ENCODE measurements around the gene SORBS2. TPM values are rescaled to one million over a fixed set of nuclear protein-coding genes. Genes with fewer than 3 reads are reported as not detected.
A peak's percentile ranks its signal among the peaks of the same experiment; 100 is the strongest.

Gene SORBS2
- total and polyA plus RNA-seq, 2 of the 4 experiments (the other 2 are of a cell fraction): 0.18 TPM; not detected in 1

- 28% methylated on average over 12 of the region's 32 CpGs; no CpG with 5 or more reads in 1 of the 2 experiments for WGBS, 2 experiments (ENCODE audit: extremely low coverage in 2 of 2, insufficient read length in 1 of 2)
- peak overlapping the region; percentile 33 for H3K4me2 ChIP-seq (ENCODE audit: low read depth, low read length)
Measured at GRCh38 chr4:185587427-185588161, 224.4 kb downstream of the SORBS2 start.

More at GRCh38 chr4:185587427-185588161, 224.4 kb downstream of the SORBS2 start:
- H2AK5ac ChIP-seq (ENCODE audit: low read depth, low read length): no peak overlapping the region
- no peaks in the 10 kb centered on the region for H3K36me3 ChIP-seq (ENCODE audit: control insufficient read depth, insufficient read depth, low read length)
- no peak overlapping the region for H3K4me3 ChIP-seq (ENCODE audit: insufficient read depth, low read depth, low read length)
- no peak overlapping the region for H4K91ac ChIP-seq (ENCODE audit: insufficient read depth, low read depth, low read length)
- no peak overlapping the region for H4K5ac ChIP-seq (ENCODE audit: low read depth, low read length)
- no peaks in the 10 kb centered on the region for H4K20me1 ChIP-seq (ENCODE audit: insufficient read depth, low read length)
- no peak for ATAC-seq (ENCODE audit: low read depth)
- CTCF ChIA-PET: no interaction called here
- intact Hi-C loops (cut with micrococcal nuclease): loop anchor here (5.0 kb wide), 1 partner anchor 50 kb away; the partner anchor contains the start of gene PDLIM3
- no peaks in the 10 kb centered on the region for H3K79me1 ChIP-seq (ENCODE audit: low read depth in 1 of 2, low read length in 2 of 2)
- no peak for TF ChIP-seq MAFK (IDR thresholded peaks at IDR 0.05; ENCODE audit: low read depth, low read length)
- TF ChIP-seq CEBPB (IDR thresholded peaks at IDR 0.05; ENCODE audit: low read depth, low read length): no peak
- TF ChIP-seq FOS (IDR thresholded peaks at IDR 0.05; ENCODE audit: low read depth, low read length): no peak
- TF ChIP-seq, protein P1, sequence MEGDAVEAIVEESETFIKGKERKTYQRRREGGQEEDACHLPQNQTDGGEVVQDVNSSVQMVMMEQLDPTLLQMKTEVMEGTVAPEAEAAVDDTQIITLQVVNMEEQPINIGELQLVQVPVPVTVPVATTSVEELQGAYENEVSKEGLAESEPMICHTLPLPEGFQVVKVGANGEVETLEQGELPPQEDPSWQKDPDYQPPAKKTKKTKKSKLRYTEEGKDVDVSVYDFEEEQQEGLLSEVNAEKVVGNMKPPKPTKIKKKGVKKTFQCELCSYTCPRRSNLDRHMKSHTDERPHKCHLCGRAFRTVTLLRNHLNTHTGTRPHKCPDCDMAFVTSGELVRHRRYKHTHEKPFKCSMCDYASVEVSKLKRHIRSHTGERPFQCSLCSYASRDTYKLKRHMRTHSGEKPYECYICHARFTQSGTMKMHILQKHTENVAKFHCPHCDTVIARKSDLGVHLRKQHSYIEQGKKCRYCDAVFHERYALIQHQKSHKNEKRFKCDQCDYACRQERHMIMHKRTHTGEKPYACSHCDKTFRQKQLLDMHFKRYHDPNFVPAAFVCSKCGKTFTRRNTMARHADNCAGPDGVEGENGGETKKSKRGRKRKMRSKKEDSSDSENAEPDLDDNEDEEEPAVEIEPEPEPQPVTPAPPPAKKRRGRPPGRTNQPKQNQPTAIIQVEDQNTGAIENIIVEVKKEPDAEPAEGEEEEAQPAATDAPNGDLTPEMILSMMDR (conservative IDR thresholded peaks at IDR 0.05; ENCODE audit: low read depth, low read length): no peak
- TF ChIP-seq USF2 (IDR thresholded peaks at IDR 0.05; ENCODE audit: low read depth, low read length): no peak
- TF ChIP-seq BHLHE40 (IDR thresholded peaks at IDR 0.05; ENCODE audit: low read depth, low read length): no peak
- no peak for TF ChIP-seq NFE2L2 (IDR thresholded peaks at IDR 0.05; ENCODE audit: low read depth, low read length)
- TF ChIP-seq MAZ (IDR thresholded peaks at IDR 0.05; ENCODE audit: borderline replicate concordance, low read depth, low read length): no peak
- TF ChIP-seq MXI1 (IDR thresholded peaks at IDR 0.05; ENCODE audit: borderline replicate concordance, low read depth, low read length): no peak
- no peak for TF ChIP-seq ELK1 (IDR thresholded peaks at IDR 0.05; ENCODE audit: borderline replicate concordance, low read depth, low read length)
- no peak for TF ChIP-seq RCOR1 (IDR thresholded peaks at IDR 0.05; ENCODE audit: insufficient replicate concordance, low read length)
- no peak for TF ChIP-seq SMC3 (IDR thresholded peaks at IDR 0.05; ENCODE audit: low read depth, low read length)
- no peak for TF ChIP-seq POLR2A (IDR thresholded peaks at IDR 0.05; ENCODE audit: low read depth, low read length)
- no peak for TF ChIP-seq RFX5 (IDR thresholded peaks at IDR 0.05; ENCODE audit: low read depth, low read length)
- no peak for TF ChIP-seq CHD1 (IDR thresholded peaks at IDR 0.05; ENCODE audit: low read depth, low read length)
- no peak overlapping the region for H3K56ac ChIP-seq (ENCODE audit: extremely low read depth, insufficient read depth, low read length)
- peak; percentile 68 for DNase-seq
- no peak overlapping the region for H3K4ac ChIP-seq (ENCODE audit: low read depth, low read length)
- H3K4me1 ChIP-seq (ENCODE audit: control insufficient read depth, insufficient read depth, low read length): no peaks in the 10 kb centered on the region
- no peak overlapping the region for H2AK9ac ChIP-seq (replicated peaks; ENCODE audit: low read depth, low read length, poor library complexity)
- no TSS peak for BruUV-seq (replicated peaks)
- no peak overlapping the region for H3K23ac ChIP-seq (ENCODE audit: low read depth, low read length)
- H2BK20ac ChIP-seq (ENCODE audit: low read depth, low read length): no peak overlapping the region
- H2AFZ ChIP-seq (replicated peaks; ENCODE audit: low read length, poor library complexity): peak overlapping the region; percentile 75
- POLR2A ChIA-PET (ENCODE audit: unreplicated experiment): interaction anchor here (0.6 kb wide), 1 partner anchor 125 kb away, joined by 15 read pairs; no protein-coding TSS in a partner anchor
- H2BK15ac ChIP-seq (ENCODE audit: low read depth, low read length): no peak overlapping the region
- H2BK120ac ChIP-seq (ENCODE audit: low read depth, low read length): no peak overlapping the region
- no peaks in the 10 kb centered on the region for H3K9me3 ChIP-seq (ENCODE audit: control insufficient read depth, insufficient read depth, low read length)
- H4K8ac ChIP-seq (ENCODE audit: low read depth in 2 of 2, low read length in 2 of 2): no peak overlapping the region
- H2BK5ac ChIP-seq (ENCODE audit: low read depth, low read length, poor library complexity, severe bottlenecking): no peak overlapping the region
- dilution Hi-C loops (cut with HindIII; ENCODE audit: low sequenced_read_pairs, unreplicated experiment): no loop called here
- H3K18ac ChIP-seq (ENCODE audit: low read depth, low read length): no peak overlapping the region
- H3K27me3 ChIP-seq (ENCODE audit: control insufficient read depth, insufficient read depth, low read length): peaks cover 14% of the 10 kb centered on the region
- in situ Hi-C loops (cut with MboI; ENCODE audit: low sequenced_read_pairs): loop anchor here (5.0 kb wide), 1 partner anchor 100 kb away; no protein-coding TSS in a partner anchor
- H3K9me1 ChIP-seq (ENCODE audit: insufficient read depth, low read length): no peaks in the 10 kb centered on the region
- no peak overlapping the region for H3K9ac ChIP-seq (ENCODE audit: low read depth, low read length)
- H3K14ac ChIP-seq (replicated peaks; ENCODE audit: low read depth, low read length): no peak overlapping the region
- H3K27ac ChIP-seq (ENCODE audit: insufficient read depth, low read length): no peak overlapping the region

Data from IMR-90 (cell line).